GM18511 (cell line): Measurements from ENCODE around the gene SLC35G3.
"Not testable (repeated sequence)": the region's sequence is repeated elsewhere in the genome, so short reads cannot be mapped to it uniquely, and the experiment has no call there.

ENCODE experiments used
- ATAC-seq: cut with Tn5 transposase; IDR thresholded peaks from one replicate; pipeline ENCODE4 v1.9.1; 2021; ENCODE audit warnings: mild to moderate bottlenecking, moderate library complexity; ENCODE audit not compliant: unreplicated experiment

The SLC35G3 gene

DNA sequence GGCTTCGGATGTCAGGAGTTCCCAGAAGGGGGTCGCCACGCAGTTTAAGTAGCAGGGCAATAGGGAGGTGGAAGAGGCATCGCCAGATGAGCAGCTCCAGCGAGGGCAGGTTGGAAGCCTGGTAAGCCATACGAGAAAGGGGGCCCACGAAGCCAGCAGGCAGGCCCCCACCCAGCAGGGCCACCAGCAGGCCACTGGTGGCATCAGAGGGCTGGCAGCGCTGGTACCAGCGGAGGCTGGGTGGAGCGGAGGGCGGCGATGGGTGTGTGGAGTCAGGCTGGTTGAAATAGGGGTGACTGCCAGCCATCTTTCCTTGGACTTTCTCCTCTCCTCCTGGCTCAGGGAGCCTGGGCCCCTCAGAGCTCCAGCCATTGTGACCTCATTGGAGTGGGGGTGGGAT, at the start of gene SLC35G3:
Gene SLC35G3, minus strand, starts transcription at position 393 of the 400 bp plus-strand sequence. Its CDS starts 86 bp downstream, at position 307.
- ATAC-seq, result not testable (repeated sequence)

DNA sequence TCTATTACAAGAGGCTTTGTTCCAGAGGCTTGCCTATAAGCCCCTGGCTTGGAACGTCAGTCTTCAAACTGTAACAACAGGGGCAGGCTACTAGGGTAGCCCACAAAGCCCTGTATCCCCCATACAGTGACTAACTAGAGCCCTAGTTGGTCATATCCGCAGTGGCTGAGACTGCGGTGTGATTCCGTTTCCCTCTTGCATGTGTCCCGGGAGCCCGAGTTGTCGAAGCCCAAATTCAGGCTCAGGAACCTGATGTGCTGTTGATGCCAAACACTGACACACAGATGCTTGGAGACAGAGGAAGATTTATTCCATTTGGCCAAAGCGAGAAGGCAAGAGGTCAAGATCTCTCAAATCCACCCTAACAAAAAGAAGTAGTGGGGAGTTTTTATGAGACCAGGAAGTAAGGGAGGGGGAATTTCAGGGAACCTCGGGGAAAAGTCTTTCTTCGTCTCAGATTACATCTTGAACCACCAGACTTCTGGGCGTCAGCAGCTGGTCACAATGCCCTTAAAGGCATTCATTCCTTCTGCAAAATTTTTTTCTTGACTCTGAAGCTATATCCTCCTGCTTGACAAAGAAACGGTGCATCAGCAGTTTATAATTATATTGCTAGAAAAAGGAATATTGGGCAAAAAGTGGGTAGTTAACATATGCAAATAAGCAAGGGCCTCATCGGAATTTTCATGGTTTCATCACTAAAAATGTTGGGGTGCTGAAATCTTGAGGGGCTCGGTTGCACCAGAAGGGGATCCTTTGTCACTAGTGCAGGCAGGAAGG, 49.6 kb upstream of the SLC35G3 start:
- no peak for ATAC-seq

DNA sequence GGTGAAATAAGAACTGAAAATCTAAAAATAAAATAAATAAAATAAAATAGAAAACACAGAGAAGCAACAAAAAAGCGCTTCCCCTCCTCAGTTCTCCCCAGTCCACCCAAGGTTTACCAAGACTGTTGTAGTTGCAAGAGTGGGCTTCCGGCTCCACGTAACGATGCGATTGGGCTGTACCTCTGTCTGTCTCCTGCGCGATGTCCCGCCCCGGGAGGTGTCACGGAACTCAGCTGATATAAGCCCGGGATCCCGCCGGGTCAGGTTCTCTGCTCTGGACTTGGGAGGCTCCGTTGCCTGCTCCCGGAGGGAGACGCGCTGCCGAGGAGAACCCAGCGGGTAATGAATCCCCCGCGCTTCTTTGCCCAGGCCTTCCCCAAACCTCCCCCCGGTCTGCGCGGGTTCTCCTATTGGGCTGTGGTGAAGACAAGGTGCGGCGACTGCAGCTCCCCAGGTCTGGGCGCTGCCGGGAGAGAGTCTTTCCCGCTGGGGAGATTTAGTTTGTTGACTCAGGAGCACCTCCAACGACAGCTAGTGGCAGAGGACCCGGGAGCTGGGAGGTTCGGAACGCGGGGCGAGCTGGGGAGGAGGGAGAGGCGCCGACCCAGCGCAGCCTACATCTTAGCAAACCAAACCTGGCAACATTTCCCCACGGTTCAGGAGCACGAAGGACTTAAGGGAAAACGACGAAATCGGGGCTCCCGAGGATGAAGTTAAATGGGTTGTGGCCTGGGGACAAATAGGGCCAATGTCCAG, 48.8 kb upstream of the SLC35G3 start, which contains the start of gene SLFN5:
Gene SLFN5, plus strand, starts transcription at position 268 of the 756 bp plus-strand sequence. CDS start 15,619 bp downstream, outside the sequence.
- peak; percentile 80 for ATAC-seq

DNA sequence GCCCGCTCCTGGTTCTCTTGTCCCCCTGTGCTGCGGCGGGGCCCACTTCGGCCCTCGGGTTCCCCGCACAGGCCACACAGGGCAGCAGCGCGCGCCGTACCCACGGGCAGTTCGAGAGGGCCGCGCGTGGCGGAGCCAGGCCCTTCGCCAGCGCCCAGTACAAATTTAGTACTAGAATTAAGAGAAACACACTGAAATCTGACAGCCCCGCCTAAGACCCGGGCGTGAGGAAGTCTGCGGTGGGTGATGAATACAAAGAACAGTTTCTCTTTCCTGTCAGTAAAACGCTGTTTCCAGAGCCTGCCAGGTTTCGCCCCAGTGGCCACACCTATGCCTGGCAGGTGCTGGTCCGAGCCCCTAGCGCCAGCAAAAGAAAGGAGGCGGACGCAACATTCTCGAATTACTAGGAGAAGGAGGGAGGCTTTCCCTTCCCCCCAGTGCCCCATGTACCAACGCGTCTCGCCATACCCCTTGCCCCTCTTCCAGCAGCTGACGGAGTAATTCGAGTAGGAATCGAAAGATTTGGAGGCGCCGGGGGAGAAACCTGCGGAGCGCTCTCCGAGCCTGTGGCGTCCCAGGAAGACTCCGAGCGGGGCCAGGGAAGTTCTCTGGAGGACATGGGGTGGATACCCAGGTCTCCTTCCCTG, 48.1 kb upstream of the SLC35G3 start:
- peak; percentile 66 for ATAC-seq

DNA sequence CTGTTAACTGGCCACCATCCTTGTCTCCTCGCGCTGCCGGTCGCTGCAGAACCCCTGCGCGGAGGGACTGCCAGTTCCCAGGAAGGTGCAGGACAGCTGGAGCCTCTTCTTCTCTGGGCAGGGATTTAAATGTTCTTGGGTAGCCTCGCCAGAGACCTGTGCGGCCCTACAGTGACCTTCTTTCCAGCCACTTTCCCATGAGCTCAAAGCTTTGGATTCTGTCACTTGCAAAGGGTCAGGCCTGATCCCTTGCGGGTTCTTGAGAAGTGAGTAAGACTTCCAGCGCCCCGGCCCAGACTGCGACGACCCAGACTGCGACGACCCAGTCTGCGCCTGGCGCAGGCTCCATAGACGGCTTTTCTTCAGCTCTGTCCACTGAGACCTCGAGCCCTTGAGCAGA, 47.3 kb upstream of the SLC35G3 start:
- no peak for ATAC-seq

DNA sequence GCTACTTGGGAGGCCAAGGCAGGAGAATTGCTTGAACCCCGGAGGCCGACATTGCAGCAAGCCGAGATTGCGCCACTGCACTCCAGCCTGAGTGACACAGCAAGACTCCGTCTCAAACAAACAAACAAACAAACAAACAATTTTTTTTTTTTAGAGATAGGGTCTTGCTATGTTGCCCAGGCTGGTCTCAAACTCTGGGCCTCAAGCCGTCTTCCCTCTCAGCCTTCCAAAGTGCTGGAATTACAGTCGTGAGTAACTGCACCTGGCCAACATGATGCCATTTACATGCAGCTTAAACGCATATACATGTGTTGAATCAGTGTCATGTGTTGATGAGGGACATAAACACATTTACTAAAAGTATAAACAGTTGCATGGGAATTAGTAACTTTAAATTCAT, 46.7 kb upstream of the SLC35G3 start:
- no peak for ATAC-seq

DNA sequence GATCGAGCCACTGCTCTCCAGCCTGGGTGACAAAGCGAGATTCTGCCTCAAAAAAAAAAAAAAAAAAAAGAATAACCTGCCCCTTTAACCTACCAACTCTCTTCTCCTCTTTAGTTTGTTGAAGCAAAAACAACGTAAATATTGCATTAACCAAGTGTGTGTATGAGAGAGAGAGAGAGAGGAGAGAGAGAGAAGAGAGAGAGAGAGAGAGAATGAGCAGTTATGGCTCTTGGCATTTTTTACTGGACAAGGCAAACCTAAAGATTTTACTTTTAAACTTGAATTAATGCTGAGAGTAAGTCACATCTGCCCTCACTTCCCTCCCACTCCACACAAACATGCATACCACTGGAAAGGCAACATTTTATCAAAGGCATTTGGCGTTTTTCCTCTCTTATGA, 45.6 kb upstream of the SLC35G3 start:
- ATAC-seq, result no peak

DNA sequence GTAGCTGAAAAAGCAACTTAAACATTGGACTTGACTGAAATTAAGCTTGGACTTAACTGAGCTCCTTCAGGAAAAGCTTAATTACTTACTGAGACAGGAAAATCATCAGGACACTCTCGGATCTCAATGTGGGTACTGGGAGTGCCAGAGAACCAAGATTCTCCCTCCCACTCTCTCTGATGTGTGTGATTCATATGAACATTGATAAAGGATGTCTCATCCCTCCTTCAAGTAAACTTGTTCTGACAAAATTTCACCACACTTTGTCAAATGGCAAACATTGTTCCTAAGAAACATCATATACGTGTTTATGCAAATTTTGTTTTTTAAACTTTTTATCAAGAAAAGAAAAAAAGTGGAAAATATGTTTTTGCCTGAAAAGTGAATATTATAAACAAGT, 44.6 kb upstream of the SLC35G3 start:
- no peak for ATAC-seq

DNA sequence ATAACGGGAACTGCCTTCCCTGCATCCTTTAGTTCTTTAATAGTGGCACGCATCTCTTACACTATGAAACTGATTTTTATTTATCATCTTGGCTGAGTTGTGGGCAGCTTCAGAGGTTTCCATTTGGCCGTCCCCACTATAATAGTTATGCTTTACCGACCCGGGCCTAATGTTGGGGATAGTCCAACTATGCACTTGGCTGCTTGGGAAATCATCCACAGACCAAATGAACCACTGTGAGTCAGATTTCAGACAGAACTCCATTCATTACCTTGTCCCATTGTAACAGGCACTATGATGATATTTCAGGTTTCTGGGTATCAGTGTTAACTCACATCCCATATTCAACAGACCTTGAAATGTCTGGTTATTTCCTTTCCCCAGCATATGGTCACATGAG, 42.6 kb upstream of the SLC35G3 start:
- ATAC-seq, result no peak

DNA sequence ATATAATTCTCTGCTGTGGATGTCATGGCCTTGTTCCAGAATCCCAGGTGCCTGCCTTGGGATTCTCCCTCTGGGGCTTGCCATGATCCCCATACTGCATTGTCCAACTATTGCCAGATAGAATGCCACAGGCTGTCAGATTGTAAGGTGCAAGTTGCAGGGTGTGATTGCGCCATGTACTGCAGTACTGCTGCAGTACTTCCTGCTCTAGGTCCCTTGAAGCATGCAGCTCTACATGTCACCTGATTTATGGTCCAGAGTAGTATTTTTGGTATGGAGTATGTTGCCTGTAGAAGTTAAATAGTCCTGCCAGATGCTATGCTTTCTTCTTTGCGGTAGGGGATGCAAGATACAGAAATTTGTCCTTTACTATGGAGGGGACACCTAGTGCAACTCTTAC, 41.7 kb upstream of the SLC35G3 start:
- ATAC-seq, result no peak

DNA sequence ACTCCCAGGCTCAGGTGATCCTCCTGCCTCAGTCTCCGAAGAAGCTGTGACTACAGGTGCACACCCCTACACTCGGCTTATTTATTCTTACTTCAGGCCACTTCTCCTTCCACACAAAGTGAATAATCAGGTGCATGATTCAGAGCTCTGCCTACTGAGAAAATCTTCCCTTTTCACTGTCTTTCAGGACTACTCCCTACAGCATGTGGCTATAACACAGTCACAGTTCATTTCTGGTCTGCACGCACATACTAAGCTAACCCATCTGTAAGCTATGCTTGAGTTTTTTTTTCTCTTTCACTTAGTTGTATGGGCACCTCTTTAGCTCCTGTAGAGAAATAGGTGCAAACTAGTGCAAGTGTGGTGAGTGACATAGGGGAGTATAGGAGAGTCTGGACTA, 41.1 kb upstream of the SLC35G3 start:
- no peak for ATAC-seq

DNA sequence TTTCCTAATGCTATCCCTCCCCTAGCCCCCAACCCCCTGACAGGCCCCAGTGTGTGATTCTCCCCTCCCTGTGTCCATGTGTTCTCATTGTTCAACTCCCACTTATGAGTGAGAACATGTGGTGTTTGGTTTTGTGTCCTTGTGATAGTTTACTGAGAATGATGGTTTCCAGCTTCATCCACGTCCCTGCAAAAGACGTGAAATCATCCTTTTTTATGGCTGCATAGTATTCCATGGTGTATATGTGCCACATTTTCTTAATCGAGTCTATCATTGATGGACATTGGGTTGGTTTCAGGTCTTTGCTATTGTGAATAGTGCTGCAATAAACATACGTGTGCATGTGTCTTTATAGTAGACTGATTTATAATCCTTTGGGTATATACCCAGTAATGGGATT, 40.1 kb upstream of the SLC35G3 start:
- ATAC-seq, result not testable (repeated sequence)

DNA sequence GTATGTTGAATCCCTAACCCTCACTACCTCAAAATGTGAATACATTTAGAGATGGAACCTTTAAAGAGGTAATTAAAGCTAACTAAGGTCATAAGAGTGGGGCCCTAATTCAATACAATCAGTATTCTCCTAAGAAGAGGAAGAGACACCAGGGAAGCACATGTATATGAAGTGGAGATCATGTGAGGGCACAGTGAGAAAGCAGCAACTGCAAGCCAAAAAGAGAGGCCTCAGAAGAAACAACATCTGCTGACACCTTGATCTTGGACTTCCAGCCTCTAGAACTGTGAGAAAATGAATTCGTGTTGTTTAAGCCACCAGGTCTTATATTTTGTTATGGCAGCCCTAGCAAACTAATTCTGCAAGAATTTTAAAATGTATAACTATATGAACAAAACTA, 35.4 kb upstream of the SLC35G3 start:
- ATAC-seq, result no peak

DNA sequence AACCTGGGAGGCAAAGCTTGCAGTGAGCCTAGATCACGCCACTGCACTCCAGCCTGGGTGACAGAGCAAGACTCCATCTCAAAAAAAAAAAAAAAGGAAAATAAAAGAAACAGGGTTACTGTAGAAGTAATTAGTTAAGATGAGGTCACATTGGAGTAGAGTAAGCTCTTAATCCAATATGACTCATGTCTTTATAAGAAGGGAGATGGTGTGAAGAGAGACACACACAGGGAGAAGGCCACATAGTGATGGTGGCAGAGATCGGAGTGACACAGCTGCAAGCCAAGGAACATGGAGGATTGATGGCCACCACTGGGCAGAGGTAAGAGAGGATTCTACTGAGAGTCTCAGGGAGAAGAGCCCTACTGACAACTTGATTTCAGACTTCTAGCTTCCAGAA, 33.4 kb upstream of the SLC35G3 start:
- no peak for ATAC-seq

DNA sequence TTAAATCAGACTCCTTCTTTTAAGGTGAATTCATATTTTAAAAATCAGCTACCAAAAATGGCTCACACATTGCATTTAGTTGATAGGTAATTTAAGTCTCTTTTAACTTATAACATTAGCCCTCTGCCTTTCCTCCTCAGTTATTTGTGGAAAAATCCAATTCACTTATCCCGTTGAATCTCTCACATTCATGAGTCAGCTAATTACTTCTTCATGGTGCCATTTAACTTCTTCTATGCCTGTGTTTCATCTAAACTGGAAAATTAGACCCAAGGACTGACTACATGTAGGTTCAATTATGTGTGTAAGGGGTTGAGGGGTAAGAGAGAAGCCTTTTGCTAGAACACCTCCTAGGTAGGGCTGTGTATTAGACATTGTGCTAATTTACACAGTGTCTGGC, 30.2 kb upstream of the SLC35G3 start:
- no peak for ATAC-seq

DNA sequence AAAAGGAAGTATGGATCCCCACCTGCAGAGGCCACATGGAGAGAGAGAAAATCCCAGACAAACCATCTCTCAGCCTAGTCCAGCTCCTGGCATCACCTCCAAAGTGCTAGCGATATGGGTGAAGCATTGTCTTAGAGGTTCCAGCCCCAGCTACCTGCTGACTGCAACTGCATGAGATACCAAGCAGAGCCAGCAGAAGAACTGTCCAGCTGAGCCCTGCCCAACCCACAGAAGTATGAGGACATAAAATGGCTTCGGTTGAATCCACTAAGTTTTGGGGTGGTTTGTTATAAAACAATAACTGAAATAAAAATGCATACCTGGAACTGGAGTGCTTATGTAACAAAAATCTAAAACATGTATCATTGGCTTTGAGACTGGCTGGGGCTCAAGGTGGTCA, 28.3 kb upstream of the SLC35G3 start:
- ATAC-seq, result no peak

DNA sequence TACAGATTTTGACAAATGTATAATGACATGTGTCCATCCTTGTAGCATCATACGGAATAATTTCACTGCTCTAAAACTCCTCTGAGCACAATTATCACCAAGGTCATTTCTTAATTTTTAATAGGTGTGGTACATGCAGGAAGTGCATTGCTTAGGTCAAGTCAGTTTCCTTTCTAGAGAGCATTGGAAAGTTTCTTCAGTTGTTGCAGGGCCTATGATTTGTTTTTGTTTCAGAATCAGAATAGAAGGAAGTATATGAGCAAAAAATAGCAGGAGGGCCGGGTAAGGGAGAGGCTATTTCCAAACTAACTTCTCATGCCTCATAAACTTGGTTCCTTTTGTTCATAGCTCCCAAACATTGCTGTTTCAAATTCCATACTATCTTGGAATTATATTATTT, 24.7 kb upstream of the SLC35G3 start:
- ATAC-seq, result no peak

DNA sequence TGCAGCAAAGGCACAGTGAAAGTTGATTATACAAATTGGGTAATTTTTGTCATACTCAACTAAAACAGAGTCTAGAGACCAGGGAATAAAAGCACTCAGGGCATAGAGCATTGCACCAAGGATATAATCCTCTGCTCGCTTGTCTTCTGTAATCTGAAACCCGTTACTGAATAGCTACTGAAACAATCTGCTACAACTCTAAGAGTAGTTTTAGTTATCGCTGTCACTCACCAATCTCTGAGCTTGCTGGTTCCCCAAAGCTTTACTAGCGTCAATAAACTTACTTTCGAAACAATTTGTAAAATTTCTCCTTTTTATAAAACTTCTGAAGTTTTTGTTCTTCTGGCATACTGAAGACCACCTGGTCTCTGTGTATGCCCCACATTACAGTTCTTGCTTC, 22.9 kb upstream of the SLC35G3 start:
- no peak for ATAC-seq

DNA sequence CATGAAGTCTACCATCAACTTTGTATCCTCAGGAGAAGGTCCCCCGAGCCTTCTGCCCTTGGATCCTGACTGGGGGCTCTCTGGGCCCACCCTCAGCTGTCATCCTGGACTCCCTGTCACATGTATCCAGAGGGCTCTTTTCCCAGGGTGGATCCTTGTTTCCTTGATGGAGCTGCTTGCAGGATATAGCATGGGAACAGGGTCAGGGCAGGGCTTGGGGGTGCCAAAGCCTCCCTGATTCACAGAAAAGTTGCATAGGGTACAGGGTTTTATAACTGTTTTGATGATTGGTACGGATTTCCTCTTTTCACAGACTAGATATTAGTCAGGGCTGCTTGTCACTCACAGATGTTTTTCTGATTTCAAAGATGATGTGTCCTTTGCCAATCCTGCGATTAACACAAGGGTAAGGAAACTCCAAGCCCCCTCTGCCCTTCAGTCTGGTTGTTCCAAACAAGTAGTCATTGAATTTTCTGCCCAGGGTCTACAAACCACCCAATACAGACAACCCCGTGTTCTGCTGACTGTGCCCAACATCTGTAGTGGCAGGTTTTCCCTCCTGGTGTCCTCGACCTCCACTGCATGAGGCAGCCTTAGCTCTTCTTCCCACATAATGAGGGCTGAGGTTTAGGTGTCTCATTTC, 20.6 kb upstream of the SLC35G3 start:
- no peak for ATAC-seq

DNA sequence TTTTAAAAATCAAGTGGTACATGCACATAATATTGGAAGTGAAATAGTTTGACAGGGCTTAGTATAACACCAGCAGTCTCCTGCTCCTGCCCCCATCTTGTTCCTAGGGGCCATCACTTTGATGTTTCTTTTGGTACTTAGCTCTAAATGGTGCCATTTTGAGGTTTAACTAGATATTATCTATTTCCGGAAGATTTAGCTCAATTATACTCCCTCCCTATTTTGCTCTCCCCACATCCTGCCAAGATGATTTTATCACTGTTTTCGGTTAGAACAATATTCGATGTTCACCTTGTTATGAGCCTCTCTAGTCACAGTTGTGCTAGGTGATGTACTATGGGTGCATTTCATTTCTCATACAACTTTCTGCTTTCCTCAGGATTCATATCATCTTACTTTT, 20.0 kb upstream of the SLC35G3 start:
- ATAC-seq, result no peak

DNA sequence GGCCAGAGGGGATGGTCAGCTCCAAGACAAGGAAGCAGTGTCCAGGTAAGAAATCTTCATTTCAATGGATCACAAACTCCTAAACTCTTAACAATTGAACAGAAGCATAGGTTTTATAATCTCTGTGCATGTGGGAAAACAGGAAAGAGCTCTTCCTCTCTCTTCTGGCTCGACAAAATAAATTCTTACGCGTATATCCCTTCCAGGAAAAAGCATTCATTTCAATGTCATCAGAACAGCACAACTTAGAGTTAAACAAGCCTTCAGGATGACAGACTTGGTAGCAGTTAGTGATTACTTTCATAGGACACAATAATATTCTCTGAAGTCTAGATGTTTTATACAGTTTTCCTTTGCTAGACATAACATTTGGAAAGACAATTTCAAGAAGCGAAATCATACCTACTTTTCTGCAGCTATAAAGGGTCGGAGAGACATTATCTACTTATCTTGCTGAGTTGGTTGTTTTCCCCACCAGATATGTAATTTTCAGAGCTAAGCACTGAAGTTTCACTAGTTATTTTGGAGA, 19.3 kb upstream of the SLC35G3 start:
- no peak for ATAC-seq
